ENCODE measurements around the gene C11orf24. TPM values are rescaled to one million over a fixed set of nuclear protein-coding genes. Genes with fewer than 3 reads are reported as not detected.
A peak's percentile ranks its signal among the peaks of the same experiment; 100 is the strongest.
"Not testable (repeated sequence)": the region's sequence is repeated elsewhere in the genome, so short reads cannot be mapped to it uniquely, and the experiment has no call there.

The C11orf24 gene
- total RNA-seq, 2 experiments from 2014 or later = 24.0 to 27.4 TPM

- CTCF ChIA-PET = interaction anchor here (0.8 to 1.0 kb wide), 2 partner anchors 9 to 19 kb away, joined by 3 read pairs; no protein-coding TSS in a partner anchor
- Mint-ChIP-seq H3K4me1 (peaks cover 31% of the 10 kb centered on the region), H3K27ac (no peak overlapping the region), H3K36me3 (ENCODE audit: low read depth) (peaks cover 2% of the 10 kb centered on the region), H3K9me3 (no peaks in the 10 kb centered on the region), H3K27me3 (peaks cover 10% of the 10 kb centered on the region), H3K4me3 (no peak overlapping the region)
- POLR2A ChIA-PET = no interaction called here
- no peak for DNase-seq
Measured at GRCh38 chr11:68306636-68307035, 34.9 kb upstream of the C11orf24 start.

- Mint-ChIP-seq H3K27ac (no peak overlapping the region), H3K4me3 (no peak overlapping the region), H3K4me1 (peaks cover 15% of the 10 kb centered on the region), H3K9me3 (no peaks in the 10 kb centered on the region), H3K27me3 (no peaks in the 10 kb centered on the region), H3K36me3 (ENCODE audit: low read depth) (peaks cover 2% of the 10 kb centered on the region)
- ChIA-PET POLR2A (interaction anchor here (0.9 kb wide), 1 partner anchor 38 kb away, joined by 3 read pairs; no protein-coding TSS in a partner anchor), CTCF (interaction anchor here (2.2 kb wide), 1 partner anchor 47 kb away, joined by 9 read pairs; no protein-coding TSS in a partner anchor)
- DNase-seq = no peak
Measured at GRCh38 chr11:68303982-68304780, 32.4 kb upstream of the C11orf24 start.

- Mint-ChIP-seq H3K27ac (no peak overlapping the region), H3K4me1 (peaks cover 15% of the 10 kb centered on the region), H3K4me3 (no peak overlapping the region), H3K9me3 (no peaks in the 10 kb centered on the region), H3K27me3 (peaks cover 2% of the 10 kb centered on the region), H3K36me3 (ENCODE audit: low read depth) (peaks cover 2% of the 10 kb centered on the region)
- POLR2A ChIA-PET = interaction anchor here (0.9 kb wide), 1 partner anchor 39 kb away, joined by 3 read pairs; no protein-coding TSS in a partner anchor
- no peak for DNase-seq
- CTCF ChIA-PET = interaction anchor here (1.2 to 2.2 kb wide), 2 partner anchors 32 to 46 kb away, joined by 3 to 9 read pairs; no protein-coding TSS in a partner anchor
Measured at GRCh38 chr11:68303083-68303482, 31.3 kb upstream of the C11orf24 start.

- ChIA-PET CTCF (interaction anchor here (1.2 to 2.2 kb wide), 2 partner anchors 32 to 45 kb away, joined by 3 to 9 read pairs; no protein-coding TSS in a partner anchor), POLR2A (no interaction called here)
- H3K27me3 Mint-ChIP-seq = peaks cover 2% of the 10 kb centered on the region
- no peak for DNase-seq
- peaks cover 2% of the 10 kb centered on the region for H3K36me3 Mint-ChIP-seq (ENCODE audit: low read depth)
- no peak overlapping the region for H3K27ac Mint-ChIP-seq
- H3K4me3 Mint-ChIP-seq = no peak overlapping the region
- H3K9me3 Mint-ChIP-seq = no peaks in the 10 kb centered on the region
- H3K4me1 Mint-ChIP-seq = peaks cover 17% of the 10 kb centered on the region
Measured at GRCh38 chr11:68302670-68303069, 30.9 kb upstream of the C11orf24 start.

- H3K4me1 Mint-ChIP-seq = peaks cover 18% of the 10 kb centered on the region
- H3K36me3 Mint-ChIP-seq (ENCODE audit: low read depth) = peaks cover 2% of the 10 kb centered on the region
- POLR2A ChIA-PET = no interaction called here
- H3K4me3 Mint-ChIP-seq = no peak overlapping the region
- peaks cover 2% of the 10 kb centered on the region for H3K27me3 Mint-ChIP-seq
- CTCF ChIA-PET = interaction anchor here (1.2 kb wide), 1 partner anchor 31 kb away, joined by 3 read pairs; no protein-coding TSS in a partner anchor
- H3K9me3 Mint-ChIP-seq = no peaks in the 10 kb centered on the region
- DNase-seq = no peak
- no peak overlapping the region for H3K27ac Mint-ChIP-seq
Measured at GRCh38 chr11:68302256-68302655, 30.5 kb upstream of the C11orf24 start.

- peaks cover 8% of the 10 kb centered on the region for H3K4me1 Mint-ChIP-seq
- ChIA-PET POLR2A (no interaction called here), CTCF (interaction anchor here (0.6 to 6.1 kb wide), 9 partner anchors 10 to 165 kb away, joined by 3 to 117 read pairs (median 4); partner anchors contain the start of gene C11orf24)
- peaks cover 2% of the 10 kb centered on the region for H3K27me3 Mint-ChIP-seq
- no peak overlapping the region for H3K4me3 Mint-ChIP-seq
- H3K36me3 Mint-ChIP-seq (ENCODE audit: low read depth) = peaks cover 2% of the 10 kb centered on the region
- H3K9me3 Mint-ChIP-seq = no peaks in the 10 kb centered on the region
- DNase-seq = no peak
- H3K27ac Mint-ChIP-seq = no peak overlapping the region
Measured at GRCh38 chr11:68300076-68300830, 28.5 kb upstream of the C11orf24 start.

GRCh38 chr11:68299517-68299879 is 27.7 kb upstream of the C11orf24 start:
- H3K4me3 Mint-ChIP-seq; H3K4me1 Mint-ChIP-seq; H3K27me3 Mint-ChIP-seq; DNase-seq; H3K36me3 Mint-ChIP-seq (ENCODE audit: low read depth); H3K9me3 Mint-ChIP-seq; H3K27ac Mint-ChIP-seq: not testable (repeated sequence)
- CTCF ChIA-PET = interaction anchor here (0.5 to 6.1 kb wide), 12 partner anchors 9 to 166 kb away, joined by 3 to 117 read pairs (median 4); partner anchors contain the start of gene C11orf24
- POLR2A ChIA-PET = interaction anchor here (4.4 kb wide), 1 partner anchor 28 kb away, joined by 42 read pairs; the partner anchor contains the start of gene C11orf24

- Mint-ChIP-seq H3K36me3 (ENCODE audit: low read depth) (no peaks in the 10 kb centered on the region), H3K9me3 (no peaks in the 10 kb centered on the region), H3K4me3 (no peak overlapping the region), H3K4me1 (peaks cover 3% of the 10 kb centered on the region), H3K27me3 (peaks cover 2% of the 10 kb centered on the region), H3K27ac (no peak overlapping the region)
- POLR2A ChIA-PET = interaction anchor here (0.6 to 4.4 kb wide), 2 partner anchors 27 to 162 kb away, joined by 3 to 42 read pairs; partner anchors contain the start of genes C11orf24 and PPP6R3
- CTCF ChIA-PET = interaction anchor here (0.5 to 6.1 kb wide), 15 partner anchors 8 to 89 kb away, joined by 3 to 117 read pairs (median 5); partner anchors contain the start of gene C11orf24
- no peak for DNase-seq
Measured at GRCh38 chr11:68298659-68299516, 27.1 kb upstream of the C11orf24 start.

- peak; percentile 78 for DNase-seq
- H3K4me3 Mint-ChIP-seq = no peak overlapping the region
- CTCF ChIA-PET = interaction anchor here (0.7 to 6.1 kb wide), 19 partner anchors 8 to 343 kb away, joined by 3 to 117 read pairs (median 4); partner anchors contain the start of gene C11orf24
Measured at GRCh38 chr11:68297812-68298658, 26.3 kb upstream of the C11orf24 start.

GRCh38 chr11:68297494-68297811 is 25.7 kb upstream of the C11orf24 start:
- no peak overlapping the region for H3K4me3 Mint-ChIP-seq
- POLR2A ChIA-PET = interaction anchor here (1.7 to 4.4 kb wide), 2 partner anchors 26 to 38 kb away, joined by 5 to 42 read pairs; partner anchors contain the start of gene C11orf24
- H3K27ac Mint-ChIP-seq = no peak overlapping the region
- CTCF ChIA-PET = interaction anchor here (1.1 to 6.1 kb wide), 14 partner anchors 9 to 342 kb away, joined by 3 to 117 read pairs (median 4); partner anchors contain the start of gene C11orf24
- H3K27me3 Mint-ChIP-seq = peaks cover 6% of the 10 kb centered on the region
- H3K4me1 Mint-ChIP-seq = peaks cover 3% of the 10 kb centered on the region
- no peaks in the 10 kb centered on the region for H3K9me3 Mint-ChIP-seq
- H3K36me3 Mint-ChIP-seq (ENCODE audit: low read depth) = no peaks in the 10 kb centered on the region
- no peak for DNase-seq

More at GRCh38 chr11:68297812-68298658, 26.3 kb upstream of the C11orf24 start:
- peaks cover 3% of the 10 kb centered on the region for H3K4me1 Mint-ChIP-seq
- H3K27ac Mint-ChIP-seq = no peak overlapping the region
- POLR2A ChIA-PET = interaction anchor here (4.4 kb wide), 1 partner anchor 26 kb away, joined by 42 read pairs; the partner anchor contains the start of gene C11orf24
- H3K36me3 Mint-ChIP-seq (ENCODE audit: low read depth) = no peaks in the 10 kb centered on the region
- peaks cover 6% of the 10 kb centered on the region for H3K27me3 Mint-ChIP-seq
- H3K9me3 Mint-ChIP-seq = no peaks in the 10 kb centered on the region

- Mint-ChIP-seq H3K9me3 (no peaks in the 10 kb centered on the region), H3K4me1 (peaks cover 3% of the 10 kb centered on the region), H3K36me3 (ENCODE audit: low read depth) (no peaks in the 10 kb centered on the region), H3K27me3 (peaks cover 6% of the 10 kb centered on the region), H3K4me3 (no peak overlapping the region), H3K27ac (no peak overlapping the region)
- POLR2A ChIA-PET = interaction anchor here (1.7 to 4.4 kb wide), 2 partner anchors 25 to 38 kb away, joined by 5 to 42 read pairs; partner anchors contain the start of gene C11orf24
- no peak for DNase-seq
- CTCF ChIA-PET = interaction anchor here (1.1 to 6.1 kb wide), 14 partner anchors 9 to 342 kb away, joined by 3 to 117 read pairs (median 4); partner anchors contain the start of gene C11orf24
Measured at GRCh38 chr11:68297052-68297378, 25.2 kb upstream of the C11orf24 start.
